Stimulated activated CD4-positive, alpha-beta T cell treated with anti-CD3 and anti-CD28 coated beads, TNF-alpha, amount 100 ng/mL, for 24 hours (primary cell): ENCODE measurements around the gene SPRR3.

Source experiments
- DNase-seq, 3 experiments: peaks; one replicate each; pipeline ENCODE4 v3.0.0-alpha.2; 2020; ENCODE audit warnings: low read depth in 3 of 3

SPRR3 gene

DNA sequence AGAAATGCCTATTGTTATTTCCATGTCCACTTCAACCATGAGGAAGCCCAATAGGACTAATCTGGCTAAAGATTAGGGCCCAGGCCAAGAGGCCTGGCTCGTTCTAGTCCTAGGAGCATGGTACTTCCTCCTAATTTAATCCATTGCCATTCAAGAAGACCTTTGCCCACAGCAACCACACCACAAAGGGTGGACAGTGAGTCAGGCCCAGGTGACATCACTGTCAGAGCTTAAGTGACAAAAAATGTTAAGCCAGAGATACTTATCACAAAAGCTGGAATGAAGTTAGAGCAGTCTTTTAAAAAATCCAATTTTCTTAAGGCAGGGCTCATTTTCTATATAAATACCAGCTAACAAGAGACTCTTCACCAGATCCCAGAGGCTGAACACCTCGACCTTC lies at the start of gene SPRR3:
SPRR3 (plus strand) TSS at position 368 of the 400 bp plus-strand sequence. CDS start 1,272 bp downstream, outside the sequence.
- DNase-seq = no peak

DNA sequence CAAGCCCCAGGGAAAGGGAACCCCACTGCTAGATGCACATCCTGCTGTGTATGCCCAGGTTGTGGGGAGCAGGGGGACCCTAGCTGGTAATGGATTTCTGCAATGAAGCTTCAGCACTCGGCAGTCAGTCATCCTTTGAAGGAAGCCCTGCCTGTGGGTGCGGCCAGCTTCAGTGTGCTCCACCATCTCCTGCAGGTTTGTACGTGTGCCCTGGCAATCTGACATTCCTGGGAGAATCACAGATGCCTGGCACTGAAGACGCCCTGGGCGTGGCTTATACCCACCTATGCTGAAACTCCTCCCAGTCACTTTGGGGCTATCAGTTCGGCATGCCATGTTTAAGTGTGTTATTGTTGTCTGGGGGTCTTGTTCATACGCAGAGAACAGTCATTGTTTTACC lies 47.8 kb upstream of the SPRR3 start:
- no peak for DNase-seq

DNA sequence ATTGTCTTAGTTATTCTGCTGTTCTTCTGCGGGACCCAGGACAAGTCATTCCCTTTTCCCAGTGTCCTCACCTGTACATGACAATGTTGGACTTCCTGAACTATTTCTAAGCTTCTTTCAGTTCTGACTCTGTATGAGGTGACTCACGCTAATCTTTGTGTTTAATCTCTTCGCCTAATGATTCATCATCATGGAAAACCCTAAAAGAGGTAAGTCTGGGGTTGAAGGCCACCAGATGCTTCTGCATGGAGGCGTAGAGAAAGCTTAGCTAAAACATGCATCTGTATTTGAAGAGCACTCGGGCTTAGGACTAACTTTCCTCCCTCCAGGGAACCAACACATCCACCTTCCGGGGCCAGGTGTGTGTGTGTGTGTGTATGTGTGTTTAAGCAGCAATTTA lies 47.1 kb upstream of the SPRR3 start:
- DNase-seq = no peak

DNA sequence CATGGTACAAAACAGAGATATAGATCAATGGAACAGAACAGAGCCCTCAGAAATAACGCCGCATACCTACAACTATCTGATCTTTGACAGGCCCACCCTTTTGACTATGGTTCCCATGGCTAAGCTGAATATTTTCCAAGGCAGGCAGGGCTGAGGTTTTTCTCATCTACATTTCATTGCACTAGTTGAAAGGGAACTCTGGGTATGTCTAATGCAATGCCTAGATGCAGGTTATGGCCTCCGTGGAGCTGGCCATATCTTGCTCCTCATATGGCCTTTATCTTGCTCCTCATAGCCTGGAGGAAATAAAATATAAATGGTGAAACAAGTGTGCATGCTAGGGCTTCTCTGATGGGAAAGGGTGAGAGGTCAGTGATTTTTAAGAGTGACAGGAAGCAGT lies 44.0 kb upstream of the SPRR3 start:
- no peak for DNase-seq

DNA sequence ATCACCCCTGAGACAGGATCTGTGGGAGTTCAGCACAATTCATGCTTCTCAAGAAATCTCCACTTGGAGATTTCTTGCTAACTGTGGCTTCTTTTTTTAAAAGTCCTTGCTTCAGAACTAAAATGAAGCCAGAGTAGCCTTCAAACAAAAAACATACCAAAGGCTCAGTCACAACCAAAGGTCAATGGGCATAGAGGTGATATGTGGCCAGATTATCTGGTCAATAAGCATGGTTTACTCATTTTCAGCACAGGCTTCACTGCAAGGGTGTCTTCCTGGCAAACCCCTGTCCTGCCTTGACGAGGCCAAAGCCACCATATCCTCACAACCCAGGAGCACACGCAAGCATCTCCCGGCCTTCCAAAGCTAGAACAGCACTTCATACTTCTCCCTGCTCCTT lies 42.3 kb upstream of the SPRR3 start:
- DNase-seq = no peak

DNA sequence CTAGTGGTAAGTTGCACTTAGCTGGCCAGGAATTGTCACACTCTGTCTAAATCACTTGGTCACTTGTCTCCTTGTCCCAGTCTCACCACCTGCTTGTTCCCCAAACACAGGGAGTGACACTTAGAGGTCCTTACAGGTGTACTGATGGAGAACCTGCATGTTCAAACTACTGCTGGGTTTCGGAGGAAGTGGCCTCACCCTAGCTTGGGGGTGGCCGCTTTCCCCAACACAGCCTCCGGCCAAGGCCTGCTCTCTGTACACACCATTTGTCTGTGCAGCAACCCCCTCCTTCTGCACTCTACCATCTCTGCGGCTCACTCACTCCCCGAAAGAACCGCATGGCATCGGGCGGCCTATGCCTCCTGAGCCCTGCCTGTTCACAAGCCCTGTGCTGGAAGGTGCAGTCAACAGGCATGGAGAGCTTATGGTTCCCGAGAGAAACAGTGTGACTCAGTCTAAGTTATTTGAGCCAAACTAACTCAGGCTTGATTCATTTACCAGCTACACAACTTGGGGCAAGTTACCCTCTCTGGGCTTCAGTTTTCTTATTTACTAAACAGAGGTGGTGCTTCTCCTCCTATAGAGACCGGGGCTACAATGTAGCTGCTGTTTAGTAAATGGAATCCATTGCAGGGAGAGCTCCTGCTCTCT lies 41.6 kb upstream of the SPRR3 start:
- no peak for DNase-seq

- no peak for DNase-seq
Observed at GRCh38 chr1:152960452-152961044, 41.0 kb upstream of the SPRR3 start.

DNA sequence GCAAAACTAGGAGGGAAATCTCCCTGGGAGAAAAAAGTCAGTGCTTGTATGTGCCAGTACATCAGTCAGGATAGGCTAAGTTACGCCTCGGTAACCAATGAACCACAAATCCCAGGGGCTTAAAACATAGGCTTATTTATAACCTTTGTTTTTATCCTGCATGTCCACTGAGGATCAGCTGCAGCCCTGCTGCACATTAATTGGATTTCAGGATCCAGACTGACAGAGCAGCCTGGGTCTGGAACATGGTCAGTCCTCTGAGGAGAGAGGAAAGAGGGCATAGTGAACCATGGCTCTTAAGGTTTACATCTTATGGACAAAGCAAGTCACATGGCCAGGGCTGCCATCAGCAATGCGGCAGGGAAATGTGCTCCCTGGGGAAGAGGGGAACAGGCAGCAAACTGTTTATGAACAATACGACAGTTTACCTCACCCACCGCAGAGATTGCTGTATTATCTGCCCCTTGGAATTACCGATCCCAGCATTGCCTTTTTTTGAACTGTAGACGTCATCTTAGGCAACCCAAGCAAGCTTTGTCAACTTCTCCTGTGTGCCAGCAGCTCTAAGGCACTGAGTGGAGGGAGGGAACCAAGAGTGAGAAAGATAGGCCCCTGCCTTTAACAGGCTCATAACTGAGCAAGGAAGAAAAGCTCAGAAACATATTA lies 40.2 kb upstream of the SPRR3 start:
- no peak for DNase-seq

- DNase-seq = no peak
Observed at GRCh38 chr1:152962876-152963415, 38.6 kb upstream of the SPRR3 start.

DNA sequence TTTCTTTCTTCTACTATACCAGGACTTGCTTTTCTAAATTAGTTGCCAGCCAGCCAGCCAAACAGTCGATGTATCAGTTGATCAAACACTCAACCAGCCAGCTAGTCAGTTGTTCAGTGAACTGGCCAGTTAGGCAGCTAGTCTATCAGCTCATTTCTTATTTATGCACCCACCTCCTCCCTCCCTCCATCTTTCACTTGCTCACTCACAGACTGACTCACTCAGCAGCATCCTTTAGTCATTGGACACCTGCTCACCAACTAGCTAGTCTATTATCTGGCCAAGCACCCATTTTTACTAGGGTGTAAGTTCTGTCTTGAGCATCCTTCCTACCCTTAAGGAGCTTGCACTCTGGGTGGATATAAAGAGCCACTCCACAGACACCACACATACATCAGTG lies 37.0 kb upstream of the SPRR3 start:
- DNase-seq = no peak

- no peak for DNase-seq
Observed at GRCh38 chr1:152965853-152966252, 35.7 kb upstream of the SPRR3 start.

- DNase-seq = no peak
Observed at GRCh38 chr1:152967201-152967600, 34.3 kb upstream of the SPRR3 start.

- DNase-seq = no peak
Observed at GRCh38 chr1:152968248-152968647, 33.3 kb upstream of the SPRR3 start.

GRCh38 chr1:152969036-152969435 lies 32.5 kb upstream of the SPRR3 start:
- no peak for DNase-seq

- DNase-seq = no peak
Observed at GRCh38 chr1:152970495-152970894, 31.1 kb upstream of the SPRR3 start, which contains the start of gene SPRR4. Gene SPRR4, plus strand, starts transcription at chr1:152970648. Its CDS starts 1,243 bp downstream, at chr1:152971891.

GRCh38 chr1:152972196-152972886 lies 29.2 kb upstream of the SPRR3 start:
- no peak for DNase-seq

DNA sequence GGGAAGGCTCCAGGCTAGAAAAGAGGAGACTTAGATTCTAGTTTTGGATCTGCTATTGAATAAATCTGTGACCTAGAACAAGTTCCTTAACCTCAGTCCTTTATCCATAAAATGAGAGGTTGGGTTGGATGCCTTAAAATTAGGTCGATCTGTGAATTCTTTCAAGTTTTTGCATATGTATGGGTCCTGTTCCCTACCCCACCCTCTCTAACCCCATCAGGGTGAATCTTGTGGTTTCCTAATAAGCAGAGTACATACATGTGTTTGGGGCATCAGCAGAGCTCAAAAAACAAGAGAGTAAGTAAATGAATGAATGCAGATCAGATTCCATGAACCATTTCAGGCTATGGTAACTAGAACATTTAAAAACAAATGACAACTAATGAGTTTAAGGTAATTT lies 24.9 kb upstream of the SPRR3 start:
- DNase-seq = no peak

GRCh38 chr1:152977614-152978013 lies 23.9 kb upstream of the SPRR3 start:
- DNase-seq = no peak

DNA sequence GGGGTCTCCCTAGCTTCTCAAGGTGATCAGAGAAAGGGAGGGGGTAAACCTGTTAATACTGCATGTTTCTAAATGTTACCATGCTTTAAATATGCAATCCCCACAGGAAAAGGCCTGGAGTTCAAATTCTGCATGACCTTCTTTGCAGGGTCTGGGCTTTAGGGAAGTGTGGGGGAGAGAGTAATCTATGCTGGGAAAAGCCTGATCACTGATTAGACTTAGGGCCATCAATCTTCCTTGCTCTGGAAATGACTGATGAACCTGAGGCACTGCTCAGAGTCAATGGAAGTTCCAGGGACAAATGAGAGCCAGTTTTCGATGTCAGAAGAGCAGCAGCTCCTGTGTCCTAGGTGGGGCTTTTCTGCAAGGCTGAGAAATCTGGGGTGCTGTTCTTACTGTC lies 20.9 kb upstream of the SPRR3 start:
- DNase-seq = no peak

GRCh38 chr1:152981146-152981871 lies 20.2 kb upstream of the SPRR3 start:
- no peak for DNase-seq

DNA sequence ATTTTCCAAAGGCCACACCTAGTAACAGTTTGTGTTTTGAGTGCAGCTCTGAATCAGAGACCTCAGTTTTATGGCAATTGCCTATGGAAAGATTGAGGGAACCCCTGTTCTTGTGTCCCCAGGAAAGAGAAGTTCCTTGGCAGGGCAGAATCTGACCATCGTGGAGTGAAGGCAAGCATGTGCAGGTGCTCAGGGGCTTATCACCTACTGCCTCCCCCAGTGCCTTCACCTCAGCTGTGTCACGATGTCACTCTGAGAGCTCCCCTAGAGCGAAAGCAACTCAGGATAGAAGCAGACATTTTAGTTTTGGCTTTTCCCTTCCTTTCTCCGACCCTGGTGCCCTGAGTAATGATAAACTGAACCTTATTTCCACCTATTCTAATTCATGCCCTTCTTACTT lies 19.5 kb upstream of the SPRR3 start:
- no peak for DNase-seq

- no peak for DNase-seq
Observed at GRCh38 chr1:152983234-152983633, 18.3 kb upstream of the SPRR3 start.
